Activated CD4-positive, CD25-positive, alpha-beta regulatory T cell treated with anti-CD3 and anti-CD28 coated beads, Interleukin-2, amount 50 U/mL, for 16 hours (primary cell): ENCODE measurements around the gene RAB33A.
"Not testable (repeated sequence)": the region's sequence is repeated elsewhere in the genome, so short reads cannot be mapped to it uniquely, and the experiment has no call there.

Experiments
- DNase-seq: peaks from one replicate; pipeline ENCODE4 v3.0.0-alpha.2; 2020; ENCODE audit warnings: low read depth, low spot score

The RAB33A gene

GRCh38 chrX:130231184-130231583, 59.4 kb downstream of the RAB33A start:
- not testable (repeated sequence) for DNase-seq
